Lower leg skin (tissue), 3 donors: ENCODE data around the gene GALR2.

Experiments
- CTCF ChIP-seq, 3 donors: fragments of 450-650 bp; IDR thresholded peaks; one replicate each; pipeline ENCODE4 v1.5.1; 2016; ENCODE audit warnings: antibody characterized with exemption in 3 of 3, mild to moderate bottlenecking in 3 of 3, moderate library complexity in 2 of 3
- POLR2A ChIP-seq, 2 donors: fragments of 450-650 bp; IDR thresholded peaks; one replicate each; pipeline ENCODE4 v1.6.1; 2016 to 2017; ENCODE audit warnings: antibody characterized with exemption in 2 of 2, mild to moderate bottlenecking in 1 of 2, moderate library complexity in 1 of 2

DNA sequence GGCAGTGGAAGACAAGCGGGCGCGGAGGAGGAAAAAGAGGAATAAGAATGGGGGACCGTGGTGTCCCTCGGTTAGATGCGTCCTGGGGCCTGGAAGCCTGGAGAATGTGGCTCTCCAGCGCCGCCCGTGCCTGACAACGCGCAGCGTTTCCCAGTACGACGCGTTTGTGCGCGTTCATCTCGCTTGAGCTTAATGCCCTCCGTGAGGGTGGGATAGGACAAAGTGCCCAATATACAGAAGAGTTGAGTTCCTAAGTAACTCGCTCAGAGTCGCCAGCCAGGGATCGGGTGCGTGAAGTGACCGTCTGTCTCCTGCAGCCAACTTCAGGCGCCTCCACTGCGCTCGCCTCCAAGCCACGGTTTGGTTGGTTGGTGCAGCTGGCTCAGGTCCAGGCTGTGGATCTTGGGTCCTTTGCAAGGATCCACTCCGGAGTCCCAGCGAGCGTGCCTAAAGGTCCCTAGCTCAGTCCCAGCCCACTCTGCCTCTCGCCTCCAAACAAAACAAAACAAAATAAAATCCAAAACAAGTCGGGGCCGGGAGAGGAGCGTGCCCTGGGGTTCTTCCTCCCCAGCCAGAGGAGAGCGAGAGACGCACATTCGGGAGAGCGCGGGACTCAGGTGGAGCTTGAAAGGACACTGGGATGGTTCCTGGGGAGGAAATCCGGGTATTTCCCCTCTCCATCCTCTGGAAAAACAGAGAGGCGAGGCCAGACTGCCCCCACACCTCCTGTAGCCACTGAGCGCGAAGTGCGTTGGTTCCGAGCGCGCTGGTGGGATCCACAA is 974 bp downstream of the GALR2 start:
- no peak for TF ChIP-seq CTCF (IDR thresholded peaks at IDR 0.05)
- TF ChIP-seq POLR2A (IDR thresholded peaks at IDR 0.05), result no peak
